Activated naive CD8-positive, alpha-beta T cell treated with anti-CD3 and anti-CD28 coated beads, Interleukin-2, amount 50 U/mL, for 24 hours (primary cell): ENCODE data around the gene SLC11A2.
"Not testable (repeated sequence)": the region's sequence is repeated elsewhere in the genome, so short reads cannot be mapped to it uniquely, and the experiment has no call there.

Source experiments
- ATAC-seq: fragments of 150-1000 bp; cut with Tn5 transposase; one replicate; pipeline ENCODE4 v1.10.0; 2021
- DNase-seq: peaks from one replicate; pipeline ENCODE4 v3.0.0; 2021
- H3K27ac Mint-ChIP-seq: one replicate; pipeline ENCODE4 v1.8.0; 2021; ENCODE audit warnings: mild to moderate bottlenecking, mixed read lengths
- H3K27me3 Mint-ChIP-seq: one replicate; pipeline ENCODE4 v1.8.0; 2021; ENCODE audit warnings: mixed read lengths
- H3K36me3 Mint-ChIP-seq: one replicate; pipeline ENCODE4 v1.8.0; 2021; ENCODE audit warnings: low read depth, mixed read lengths
- H3K4me1 Mint-ChIP-seq: one replicate; pipeline ENCODE4 v1.8.0; 2021; ENCODE audit warnings: mixed read lengths
- H3K4me3 Mint-ChIP-seq: one replicate; pipeline ENCODE4 v1.8.0; 2021; ENCODE audit warnings: mild to moderate bottlenecking, moderate library complexity, mixed read lengths
- H3K9me3 Mint-ChIP-seq: one replicate; pipeline ENCODE4 v1.8.0; 2021; ENCODE audit warnings: mixed read lengths

The SLC11A2 gene

GRCh38 chr12:51017452-51017851, 8.7 kb downstream of the SLC11A2 start:
- Mint-ChIP-seq H3K27me3 (no peaks in the 10 kb centered on the region), H3K4me3 (no peak overlapping the region), H3K36me3 (no peaks in the 10 kb centered on the region), H3K4me1 (peaks cover 44% of the 10 kb centered on the region), H3K9me3 (no peaks in the 10 kb centered on the region), H3K27ac (no peak overlapping the region)
- DNase-seq = no peak
- ATAC-seq = no peak

- not testable (repeated sequence) for ATAC-seq, DNase-seq, H3K9me3 Mint-ChIP-seq, H3K4me3 Mint-ChIP-seq, H3K27ac Mint-ChIP-seq, H3K36me3 Mint-ChIP-seq, H3K27me3 Mint-ChIP-seq
- peaks cover 37% of the 10 kb centered on the region for H3K4me1 Mint-ChIP-seq
Measured at GRCh38 chr12:51014467-51014866, 11.7 kb downstream of the SLC11A2 start.

GRCh38 chr12:51013441-51013840, 12.7 kb downstream of the SLC11A2 start:
- Mint-ChIP-seq H3K9me3 (no peaks in the 10 kb centered on the region), H3K27me3 (no peaks in the 10 kb centered on the region), H3K4me3 (no peak overlapping the region), H3K4me1 (peaks cover 42% of the 10 kb centered on the region), H3K36me3 (peaks cover 4% of the 10 kb centered on the region), H3K27ac (no peak overlapping the region)
- no peak for DNase-seq
- no peak for ATAC-seq

GRCh38 chr12:51012570-51013236, 13.5 kb downstream of the SLC11A2 start:
- H3K4me1 Mint-ChIP-seq = peaks cover 42% of the 10 kb centered on the region
- H3K27ac Mint-ChIP-seq = peak overlapping the region; percentile 6
- DNase-seq (no peak), ATAC-seq (no peak)
- no peaks in the 10 kb centered on the region for H3K9me3 Mint-ChIP-seq
- H3K36me3 Mint-ChIP-seq = peaks cover 4% of the 10 kb centered on the region
- no peak overlapping the region for H3K4me3 Mint-ChIP-seq
- H3K27me3 Mint-ChIP-seq = no peaks in the 10 kb centered on the region

- ATAC-seq (no peak), DNase-seq (no peak)
- Mint-ChIP-seq H3K4me3 (no peak overlapping the region), H3K4me1 (peaks cover 39% of the 10 kb centered on the region), H3K36me3 (peaks cover 6% of the 10 kb centered on the region), H3K27ac (no peak overlapping the region), H3K27me3 (no peaks in the 10 kb centered on the region), H3K9me3 (no peaks in the 10 kb centered on the region)
Measured at GRCh38 chr12:51011955-51012354, 14.2 kb downstream of the SLC11A2 start.

GRCh38 chr12:51009056-51009440, 17.1 kb downstream of the SLC11A2 start:
- Mint-ChIP-seq H3K27ac (peak overlapping the region; percentile 72), H3K36me3 (peaks cover 15% of the 10 kb centered on the region), H3K9me3 (no peaks in the 10 kb centered on the region), H3K4me3 (peak overlapping the region; percentile 34), H3K27me3 (no peaks in the 10 kb centered on the region), H3K4me1 (peaks cover 38% of the 10 kb centered on the region)
- ATAC-seq = peak; percentile 96
- DNase-seq = peak; percentile 48

GRCh38 chr12:51008329-51009055, 17.7 kb downstream of the SLC11A2 start:
- peak overlapping the region; percentile 34 for H3K4me3 Mint-ChIP-seq
- no peaks in the 10 kb centered on the region for H3K9me3 Mint-ChIP-seq
- peak overlapping the region; percentile 72 for H3K27ac Mint-ChIP-seq
- DNase-seq (no peak), ATAC-seq (no peak)
- H3K36me3 Mint-ChIP-seq = peaks cover 20% of the 10 kb centered on the region
- peaks cover 37% of the 10 kb centered on the region for H3K4me1 Mint-ChIP-seq
- H3K27me3 Mint-ChIP-seq = no peaks in the 10 kb centered on the region

GRCh38 chr12:51005671-51006070, 20.5 kb downstream of the SLC11A2 start:
- Mint-ChIP-seq H3K27ac (no peak overlapping the region), H3K4me3 (no peak overlapping the region), H3K4me1 (peaks cover 16% of the 10 kb centered on the region), H3K9me3 (no peaks in the 10 kb centered on the region), H3K27me3 (no peaks in the 10 kb centered on the region), H3K36me3 (peaks cover 25% of the 10 kb centered on the region)
- ATAC-seq (no peak), DNase-seq (no peak)

- peaks cover 31% of the 10 kb centered on the region for H3K36me3 Mint-ChIP-seq
- H3K9me3 Mint-ChIP-seq = no peaks in the 10 kb centered on the region
- no peaks in the 10 kb centered on the region for H3K27me3 Mint-ChIP-seq
- ATAC-seq (no peak), DNase-seq (no peak)
- H3K4me3 Mint-ChIP-seq = no peak overlapping the region
- H3K27ac Mint-ChIP-seq = no peak overlapping the region
- H3K4me1 Mint-ChIP-seq = peaks cover 18% of the 10 kb centered on the region
Measured at GRCh38 chr12:51005030-51005429, 21.2 kb downstream of the SLC11A2 start.

GRCh38 chr12:51004504-51004903, 21.7 kb downstream of the SLC11A2 start:
- H3K27me3 Mint-ChIP-seq = no peaks in the 10 kb centered on the region
- ATAC-seq (no peak), DNase-seq (no peak)
- H3K27ac Mint-ChIP-seq = no peak overlapping the region
- peaks cover 34% of the 10 kb centered on the region for H3K36me3 Mint-ChIP-seq
- peaks cover 16% of the 10 kb centered on the region for H3K4me1 Mint-ChIP-seq
- no peaks in the 10 kb centered on the region for H3K9me3 Mint-ChIP-seq
- H3K4me3 Mint-ChIP-seq = no peak overlapping the region

- no peak overlapping the region for H3K27ac Mint-ChIP-seq
- no peak for DNase-seq
- no peaks in the 10 kb centered on the region for H3K9me3 Mint-ChIP-seq
- no peaks in the 10 kb centered on the region for H3K27me3 Mint-ChIP-seq
- no peak for ATAC-seq
- H3K4me1 Mint-ChIP-seq = peaks cover 17% of the 10 kb centered on the region
- peaks cover 38% of the 10 kb centered on the region for H3K36me3 Mint-ChIP-seq
- no peak overlapping the region for H3K4me3 Mint-ChIP-seq
Measured at GRCh38 chr12:51001799-51002198, 24.4 kb downstream of the SLC11A2 start.

- Mint-ChIP-seq H3K4me1 (peaks cover 17% of the 10 kb centered on the region), H3K27ac (peak overlapping the region; percentile 46), H3K4me3 (no peak overlapping the region), H3K9me3 (no peaks in the 10 kb centered on the region), H3K36me3 (peaks cover 44% of the 10 kb centered on the region), H3K27me3 (no peaks in the 10 kb centered on the region)
- peak; percentile 54 for ATAC-seq
- DNase-seq = no peak
Measured at GRCh38 chr12:51000245-51000644, 25.9 kb downstream of the SLC11A2 start.

- ATAC-seq = no peak
- Mint-ChIP-seq H3K27me3 (no peaks in the 10 kb centered on the region), H3K36me3 (peaks cover 53% of the 10 kb centered on the region), H3K9me3 (no peaks in the 10 kb centered on the region), H3K27ac (peak overlapping the region; percentile 11), H3K4me1 (peaks cover 17% of the 10 kb centered on the region), H3K4me3 (no peak overlapping the region)
- no peak for DNase-seq
Measured at GRCh38 chr12:50999093-50999492, 27.1 kb downstream of the SLC11A2 start.

- peaks cover 68% of the 10 kb centered on the region for H3K36me3 Mint-ChIP-seq
- DNase-seq = no peak
- no peak for ATAC-seq
- no peak overlapping the region for H3K4me3 Mint-ChIP-seq
- no peaks in the 10 kb centered on the region for H3K27me3 Mint-ChIP-seq
- no peak overlapping the region for H3K27ac Mint-ChIP-seq
- H3K9me3 Mint-ChIP-seq = no peaks in the 10 kb centered on the region
- H3K4me1 Mint-ChIP-seq = peaks cover 17% of the 10 kb centered on the region
Measured at GRCh38 chr12:50992819-50993218, 33.4 kb downstream of the SLC11A2 start.

GRCh38 chr12:50991291-50991690, 34.9 kb downstream of the SLC11A2 start:
- no peak for ATAC-seq
- peaks cover 59% of the 10 kb centered on the region for H3K36me3 Mint-ChIP-seq
- H3K27ac Mint-ChIP-seq = peak overlapping the region; percentile 47
- no peaks in the 10 kb centered on the region for H3K27me3 Mint-ChIP-seq
- no peak for DNase-seq
- no peak overlapping the region for H3K4me3 Mint-ChIP-seq
- no peaks in the 10 kb centered on the region for H3K9me3 Mint-ChIP-seq
- H3K4me1 Mint-ChIP-seq = peaks cover 29% of the 10 kb centered on the region
